Measurements from ENCODE around the gene MRPS34. TPM values are rescaled to one million over a fixed set of nuclear protein-coding genes. Genes with fewer than 3 reads are reported as not detected.
"Not testable (repeated sequence)": the region's sequence is repeated elsewhere in the genome, so short reads cannot be mapped to it uniquely, and the experiment has no call there.

Gene MRPS34
- total RNA-seq, 1 experiment from 2014 or later: 247 TPM

GRCh38 chr16:1734816-1735215 is 38.1 kb downstream of the MRPS34 start:
- POLR2A ChIA-PET (ENCODE audit: low non-redundant PET): no interaction called here
- intact Hi-C loops (cut with micrococcal nuclease; ENCODE audit: unreplicated experiment): no loop called here
- TF ChIP-seq CTCF (conservative IDR thresholded peaks at IDR 0.05; ENCODE audit: low read depth, low read length) (no peak), EZH2 (IDR thresholded peaks at IDR 0.05; ENCODE audit: borderline replicate concordance, low read depth, low read length, poor library complexity, severe bottlenecking) (no peak)

DNA sequence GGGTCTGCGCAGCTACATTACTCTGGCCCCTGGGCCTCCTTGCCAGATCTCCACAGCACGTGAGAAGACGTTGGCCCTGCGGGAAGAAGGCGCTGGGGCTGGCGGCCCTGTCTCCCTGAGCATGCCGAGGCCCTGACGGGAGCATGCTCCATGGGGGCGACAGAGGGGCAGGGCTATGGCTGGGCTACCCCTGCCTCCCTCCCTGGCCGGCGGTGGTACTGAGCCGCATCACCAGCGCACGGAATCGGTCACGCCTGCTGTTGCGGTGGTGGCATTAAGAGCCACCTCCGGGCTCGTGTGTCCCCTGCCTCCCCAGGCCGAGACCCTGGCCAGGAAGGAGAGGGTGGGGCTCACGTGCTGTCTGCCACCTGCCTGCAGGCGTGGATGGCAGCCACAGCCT is 38.8 kb downstream of the MRPS34 start:
- H3K27ac ChIP-seq (ENCODE audit: low read depth, low read length, poor library complexity, severe bottlenecking): no peak overlapping the region
- no peak for DNase-seq (ENCODE audit: low spot score)
- ChIA-PET CTCF (no interaction called here), POLR2A (ENCODE audit: low non-redundant PET) (no interaction called here)
- H3K36me3 ChIP-seq (ENCODE audit: insufficient read depth, low read length, poor library complexity, severe bottlenecking): peaks cover 8% of the 10 kb centered on the region
- H3K4me1 ChIP-seq (ENCODE audit: insufficient read depth, low read length, poor library complexity, severe bottlenecking): no peaks in the 10 kb centered on the region
- intact Hi-C loops (cut with micrococcal nuclease; ENCODE audit: unreplicated experiment): no loop called here
- TF ChIP-seq CTCF (conservative IDR thresholded peaks at IDR 0.05; ENCODE audit: low read depth, low read length) (no peak), EZH2 (IDR thresholded peaks at IDR 0.05; ENCODE audit: borderline replicate concordance, low read depth, low read length, poor library complexity, severe bottlenecking) (no peak)
- H3K4me3 ChIP-seq (ENCODE audit: low read depth, low read length, poor library complexity, severe bottlenecking): no peak overlapping the region
- H3K27me3 ChIP-seq (replicated peaks; ENCODE audit: insufficient read depth, low read depth, low read length, poor library complexity): no peaks in the 10 kb centered on the region
- BruUV-seq (replicated peaks): no TSS peak
- H3K9me3 ChIP-seq (ENCODE audit: low read depth, low read length, poor library complexity, severe bottlenecking): peaks cover 6% of the 10 kb centered on the region

More at GRCh38 chr16:1734816-1735215, 38.1 kb downstream of the MRPS34 start:
- DNase-seq (ENCODE audit: low spot score): no peak
- Histone ChIP-seq H3K9me3 (ENCODE audit: low read depth, low read length, poor library complexity, severe bottlenecking) (peaks cover 6% of the 10 kb centered on the region), H3K36me3 (ENCODE audit: insufficient read depth, low read length, poor library complexity, severe bottlenecking) (peaks cover 8% of the 10 kb centered on the region), H3K27ac (ENCODE audit: low read depth, low read length, poor library complexity, severe bottlenecking) (no peak overlapping the region), H3K4me3 (ENCODE audit: low read depth, low read length, poor library complexity, severe bottlenecking) (no peak overlapping the region), H3K27me3 (replicated peaks; ENCODE audit: insufficient read depth, low read depth, low read length, poor library complexity) (no peaks in the 10 kb centered on the region), H3K4me1 (ENCODE audit: insufficient read depth, low read length, poor library complexity, severe bottlenecking) (no peaks in the 10 kb centered on the region)
- BruUV-seq (replicated peaks): no TSS peak
- CTCF ChIA-PET: no interaction called here

- intact Hi-C loops (cut with micrococcal nuclease; ENCODE audit: unreplicated experiment); H3K4me3 ChIP-seq (ENCODE audit: low read depth, low read length, poor library complexity, severe bottlenecking); H3K9me3 ChIP-seq (ENCODE audit: low read depth, low read length, poor library complexity, severe bottlenecking); H3K27me3 ChIP-seq (replicated peaks; ENCODE audit: insufficient read depth, low read depth, low read length, poor library complexity); H3K4me1 ChIP-seq (ENCODE audit: insufficient read depth, low read length, poor library complexity, severe bottlenecking); DNase-seq (ENCODE audit: low spot score); POLR2A ChIA-PET (ENCODE audit: low non-redundant PET); CTCF ChIA-PET; H3K27ac ChIP-seq (ENCODE audit: low read depth, low read length, poor library complexity, severe bottlenecking); BruUV-seq (replicated peaks): not testable (repeated sequence)
- peaks cover 11% of the 10 kb centered on the region for H3K36me3 ChIP-seq (ENCODE audit: insufficient read depth, low read length, poor library complexity, severe bottlenecking)
These were observed 40.4 kb downstream of the MRPS34 start for GRCh38 chr16:1732551-1732987.

DNA sequence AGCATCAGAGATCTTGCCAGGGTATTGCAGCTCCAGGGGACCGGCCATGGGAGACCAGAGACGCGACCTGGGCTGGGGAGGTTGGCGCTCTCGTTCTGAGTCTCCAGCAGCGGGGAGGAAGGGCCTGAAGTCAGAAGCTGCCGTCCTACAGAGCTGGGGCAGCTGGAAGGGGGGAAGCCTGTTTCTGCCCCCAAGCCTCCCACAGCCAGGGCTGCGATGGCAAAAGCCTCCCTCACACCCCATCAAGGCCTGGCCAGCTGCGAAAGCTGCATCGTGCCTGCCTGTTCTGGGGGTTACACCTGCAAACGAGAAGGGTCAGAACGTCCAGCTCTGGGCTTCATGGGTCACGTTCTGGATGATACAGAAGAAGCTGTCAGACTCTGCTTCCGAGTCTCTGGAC is 40.9 kb downstream of the MRPS34 start:
- intact Hi-C loops (cut with micrococcal nuclease; ENCODE audit: unreplicated experiment): no loop called here
- BruUV-seq (replicated peaks): no TSS peak

More for the DNA sequence above, 40.9 kb downstream of the MRPS34 start:
- no peak overlapping the region for H3K4me3 ChIP-seq (ENCODE audit: low read depth, low read length, poor library complexity, severe bottlenecking)
- TF ChIP-seq CTCF (conservative IDR thresholded peaks at IDR 0.05; ENCODE audit: low read depth, low read length) (no peak), EZH2 (IDR thresholded peaks at IDR 0.05; ENCODE audit: borderline replicate concordance, low read depth, low read length, poor library complexity, severe bottlenecking) (no peak)
- H3K9me3 ChIP-seq (ENCODE audit: low read depth, low read length, poor library complexity, severe bottlenecking): no peaks in the 10 kb centered on the region
- POLR2A ChIA-PET (ENCODE audit: low non-redundant PET): no interaction called here
- H3K4me1 ChIP-seq (ENCODE audit: insufficient read depth, low read length, poor library complexity, severe bottlenecking): no peaks in the 10 kb centered on the region
- peaks cover 11% of the 10 kb centered on the region for H3K36me3 ChIP-seq (ENCODE audit: insufficient read depth, low read length, poor library complexity, severe bottlenecking)
- CTCF ChIA-PET: no interaction called here
- no peak overlapping the region for H3K27ac ChIP-seq (ENCODE audit: low read depth, low read length, poor library complexity, severe bottlenecking)
- no peaks in the 10 kb centered on the region for H3K27me3 ChIP-seq (replicated peaks; ENCODE audit: insufficient read depth, low read depth, low read length, poor library complexity)
- DNase-seq (ENCODE audit: low spot score): no peak
